Activated T-cell treated with anti-CD3 and anti-CD28 coated beads, Interleukin-2, amount 50 U/mL, for 4 hours (primary cell): Measurements from ENCODE around the gene PRKG1. TPM values are rescaled to one million over a fixed set of nuclear protein-coding genes. Genes with fewer than 3 reads are reported as not detected.

Experiments used
- ATAC-seq, 2 donors: fragments of 200-7000 bp; cut with Tn5 transposase; one replicate each; pipeline ENCODE4 v1.10.0; 2021
- DNase-seq: peaks from one replicate; pipeline ENCODE4 v3.0.0-alpha.2; 2020
- H3K27me3 Mint-ChIP-seq: one replicate; pipeline ENCODE4 v1.8.0; 2021; ENCODE audit warnings: low read depth, mixed read lengths
- H3K36me3 Mint-ChIP-seq: one replicate; pipeline ENCODE4 v1.8.0; 2022; ENCODE audit warnings: mixed read lengths; ENCODE audit not compliant: insufficient read depth
- H3K4me1 Mint-ChIP-seq: one replicate; pipeline ENCODE4 v1.8.0; 2021; ENCODE audit warnings: low read depth, mixed read lengths
- H3K4me3 Mint-ChIP-seq: one replicate; pipeline ENCODE4 v1.8.0; 2021; ENCODE audit warnings: mild to moderate bottlenecking, moderate library complexity, mixed read lengths
- H3K9me3 Mint-ChIP-seq: one replicate; pipeline ENCODE4 v1.8.0; 2021; ENCODE audit warnings: mixed read lengths
- total RNA-seq, 3 donors: library from RNA; stranded (reverse); gene quantifications; one replicate each; pipeline ENCODE4 v1.2.1, GENCODE V29; 2021

PRKG1 gene
- under 1 TPM in 1 of 3 donors, not detected in 2; 0.08 TPM for total RNA-seq

DNA sequence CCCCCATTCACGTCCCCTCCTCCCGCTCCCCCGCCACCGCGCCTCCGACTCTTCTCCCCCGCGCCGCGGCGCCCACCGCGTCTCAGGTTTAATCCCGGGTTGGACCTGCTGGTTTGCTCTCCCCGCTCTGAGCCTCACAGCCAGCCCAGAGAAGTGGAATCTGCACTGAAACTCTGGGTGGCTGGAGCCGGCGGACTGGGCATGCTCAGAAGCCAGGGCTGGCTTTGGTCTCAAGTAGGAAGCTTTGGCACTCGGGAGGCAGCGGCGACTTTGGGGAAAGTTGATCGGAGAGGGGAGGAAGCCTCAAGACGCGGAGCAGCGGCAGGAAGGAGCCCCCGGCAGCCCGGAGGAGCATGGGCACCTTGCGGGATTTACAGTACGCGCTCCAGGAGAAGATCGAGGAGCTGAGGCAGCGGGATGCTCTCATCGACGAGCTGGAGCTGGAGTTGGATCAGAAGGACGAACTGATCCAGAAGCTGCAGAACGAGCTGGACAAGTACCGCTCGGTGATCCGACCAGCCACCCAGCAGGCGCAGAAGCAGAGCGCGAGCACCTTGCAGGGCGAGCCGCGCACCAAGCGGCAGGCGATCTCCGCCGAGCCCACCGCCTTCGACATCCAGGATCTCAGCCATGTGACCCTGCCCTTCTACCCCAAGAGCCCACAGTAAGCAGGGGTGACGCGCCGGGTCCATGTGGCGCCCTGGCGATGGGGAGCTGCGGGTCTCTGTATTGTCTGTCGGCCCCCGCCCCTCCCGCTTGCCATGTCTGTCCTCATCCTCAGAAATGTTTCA lies at the start of gene PRKG1:
Gene PRKG1, plus strand, starts transcription at position 250 of the 791 bp plus-strand sequence.
- peaks cover 13% of the 10 kb centered on the region for H3K4me1 Mint-ChIP-seq
- no peaks in the 10 kb centered on the region for H3K9me3 Mint-ChIP-seq
- H3K4me3 Mint-ChIP-seq, result peak within 1 kb of the TSS; percentile 72
- ATAC-seq, result peak; percentile 48 to 55
- peaks cover 47% of the 10 kb centered on the region for H3K27me3 Mint-ChIP-seq
- H3K36me3 Mint-ChIP-seq, result no peaks in the 10 kb centered on the region
- DNase-seq, result no peak

GRCh38 chr10:51028420-51028819 lies 45.9 kb upstream of the PRKG1 start:
- no peaks in the 10 kb centered on the region for H3K9me3 Mint-ChIP-seq
- H3K27me3 Mint-ChIP-seq, result no peaks in the 10 kb centered on the region
- no peaks in the 10 kb centered on the region for H3K36me3 Mint-ChIP-seq
- no peaks in the 10 kb centered on the region for H3K4me1 Mint-ChIP-seq
- ATAC-seq, result no peak
- H3K4me3 Mint-ChIP-seq, result no peak overlapping the region
- DNase-seq, result no peak

DNA sequence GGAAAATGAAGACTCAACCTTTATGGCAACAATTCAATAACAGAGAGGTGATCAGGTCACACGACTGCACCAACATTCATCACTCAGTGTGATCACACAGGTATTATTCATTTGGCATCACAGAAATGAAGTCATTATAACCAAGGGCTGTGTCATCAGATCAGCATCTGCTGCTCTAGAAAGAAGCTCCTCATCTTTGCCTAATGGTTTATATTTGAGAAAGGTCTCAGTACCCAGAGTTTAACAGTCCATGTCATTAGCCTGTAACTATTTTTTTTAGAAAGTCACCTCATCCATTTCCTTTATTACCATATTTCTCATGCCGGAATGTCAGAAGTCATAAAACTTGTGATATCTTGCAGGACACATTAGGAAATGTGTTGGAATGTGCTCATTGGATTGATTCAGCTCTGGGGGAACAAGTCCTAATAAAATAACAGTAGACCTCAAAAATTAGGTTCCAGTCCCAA lies 45.1 kb upstream of the PRKG1 start:
- no peak for DNase-seq
- no peaks in the 10 kb centered on the region for H3K4me1 Mint-ChIP-seq
- ATAC-seq, result no peak
- H3K27me3 Mint-ChIP-seq, result no peaks in the 10 kb centered on the region
- H3K9me3 Mint-ChIP-seq, result no peaks in the 10 kb centered on the region
- H3K36me3 Mint-ChIP-seq, result no peaks in the 10 kb centered on the region
- H3K4me3 Mint-ChIP-seq, result no peak overlapping the region

- ATAC-seq (no peak), DNase-seq (no peak)
- no peaks in the 10 kb centered on the region for H3K36me3 Mint-ChIP-seq
- no peak overlapping the region for H3K4me3 Mint-ChIP-seq
- H3K9me3 Mint-ChIP-seq, result no peaks in the 10 kb centered on the region
- no peaks in the 10 kb centered on the region for H3K4me1 Mint-ChIP-seq
- no peaks in the 10 kb centered on the region for H3K27me3 Mint-ChIP-seq
Measured at GRCh38 chr10:51030480-51030879, 43.8 kb upstream of the PRKG1 start.

- DNase-seq (no peak), ATAC-seq (no peak)
- no peaks in the 10 kb centered on the region for H3K27me3 Mint-ChIP-seq
- no peak overlapping the region for H3K4me3 Mint-ChIP-seq
- no peaks in the 10 kb centered on the region for H3K9me3 Mint-ChIP-seq
- H3K4me1 Mint-ChIP-seq, result no peaks in the 10 kb centered on the region
- H3K36me3 Mint-ChIP-seq, result no peaks in the 10 kb centered on the region
Measured at GRCh38 chr10:51031950-51032349, 42.3 kb upstream of the PRKG1 start.

DNA sequence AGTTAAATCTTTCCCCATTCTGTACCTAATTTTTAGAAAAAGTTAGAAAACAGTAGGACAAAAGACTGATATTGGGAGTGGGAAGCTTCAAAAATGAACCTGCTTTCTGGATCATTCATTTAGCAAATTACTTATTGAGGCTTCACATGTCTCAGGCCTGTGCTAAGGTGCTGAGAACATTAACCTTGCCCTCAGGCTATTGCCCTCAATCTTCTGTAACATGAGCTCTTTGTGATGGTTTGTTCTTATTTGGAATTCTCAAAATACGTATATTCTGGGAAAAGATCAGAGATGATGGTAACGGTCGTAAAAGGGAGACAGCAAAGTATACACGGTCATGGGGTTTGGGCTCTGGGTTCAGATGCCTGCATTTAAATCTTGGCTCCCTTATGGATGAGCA lies 39.5 kb upstream of the PRKG1 start:
- no peak overlapping the region for H3K4me3 Mint-ChIP-seq
- ATAC-seq, result no peak
- DNase-seq, result no peak
- H3K4me1 Mint-ChIP-seq, result no peaks in the 10 kb centered on the region
- H3K36me3 Mint-ChIP-seq, result no peaks in the 10 kb centered on the region
- H3K27me3 Mint-ChIP-seq, result no peaks in the 10 kb centered on the region
- no peaks in the 10 kb centered on the region for H3K9me3 Mint-ChIP-seq

GRCh38 chr10:51035344-51035743 lies 38.9 kb upstream of the PRKG1 start:
- ATAC-seq (no peak), DNase-seq (no peak)
- no peak overlapping the region for H3K4me3 Mint-ChIP-seq
- H3K9me3 Mint-ChIP-seq, result no peaks in the 10 kb centered on the region
- no peaks in the 10 kb centered on the region for H3K4me1 Mint-ChIP-seq
- no peaks in the 10 kb centered on the region for H3K36me3 Mint-ChIP-seq
- H3K27me3 Mint-ChIP-seq, result no peaks in the 10 kb centered on the region

DNA sequence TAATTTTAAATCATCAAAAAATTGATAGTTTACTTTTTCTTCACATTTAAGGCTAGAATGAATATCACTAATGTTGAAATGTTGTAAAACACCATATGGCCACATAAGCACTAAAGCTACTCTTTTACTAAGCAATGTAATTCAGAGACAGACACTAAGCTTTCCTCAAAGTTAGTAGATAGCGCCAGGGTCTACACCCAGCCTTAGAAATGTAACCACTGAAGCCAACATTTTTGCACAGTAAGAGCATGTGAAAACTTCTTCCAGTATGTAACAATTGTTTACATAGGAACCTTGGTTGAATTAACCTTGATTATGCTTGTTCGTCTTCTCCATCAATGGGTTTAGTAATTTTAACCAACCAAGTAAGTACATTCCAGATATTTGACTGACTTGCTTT lies 28.4 kb upstream of the PRKG1 start:
- ATAC-seq (no peak), DNase-seq (no peak)
- Mint-ChIP-seq H3K27me3 (no peaks in the 10 kb centered on the region), H3K4me1 (no peaks in the 10 kb centered on the region), H3K36me3 (no peaks in the 10 kb centered on the region), H3K4me3 (no peak overlapping the region), H3K9me3 (no peaks in the 10 kb centered on the region)

DNA sequence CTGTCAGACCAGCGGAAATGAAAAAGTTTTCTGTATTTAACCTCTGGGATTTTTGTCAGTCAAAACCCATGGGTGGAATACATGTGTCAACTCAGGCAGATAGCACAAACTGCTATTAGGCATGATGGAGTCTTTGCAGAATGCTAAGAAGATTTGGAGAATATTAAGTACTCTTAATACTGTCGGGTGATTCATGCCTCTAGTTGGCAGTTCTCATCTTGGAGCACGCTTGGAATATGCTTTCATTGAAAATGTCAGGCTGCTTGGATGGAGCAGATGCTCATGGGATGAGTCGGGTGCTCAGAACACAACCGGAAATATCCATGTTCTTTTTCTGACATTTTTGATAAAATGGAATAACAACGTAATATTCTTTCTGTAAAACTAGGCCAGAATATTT lies 27.6 kb upstream of the PRKG1 start:
- Mint-ChIP-seq H3K9me3 (no peaks in the 10 kb centered on the region), H3K27me3 (no peaks in the 10 kb centered on the region), H3K4me1 (no peaks in the 10 kb centered on the region), H3K36me3 (no peaks in the 10 kb centered on the region), H3K4me3 (no peak overlapping the region)
- no peak for DNase-seq
- ATAC-seq, result no peak

DNA sequence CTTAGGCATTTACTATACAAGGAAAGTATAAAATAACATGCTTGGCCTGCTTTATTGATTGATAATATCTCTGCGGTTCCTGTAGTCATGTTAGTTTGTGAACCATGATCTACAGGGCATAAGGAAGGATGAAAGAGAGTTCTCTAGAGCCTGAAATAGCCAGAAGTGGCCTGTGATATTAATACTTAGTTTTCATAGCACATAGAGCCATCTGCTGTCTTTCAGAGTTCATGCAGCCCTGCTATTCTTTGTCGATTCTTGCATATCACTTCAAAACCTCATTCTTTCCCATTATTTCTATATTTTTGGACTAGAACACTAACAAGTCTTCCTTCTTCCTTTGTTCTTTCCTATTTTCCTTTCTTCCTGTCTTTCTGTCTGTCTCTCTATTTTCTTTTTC lies 26.4 kb upstream of the PRKG1 start:
- Mint-ChIP-seq H3K4me3 (no peak overlapping the region), H3K4me1 (no peaks in the 10 kb centered on the region), H3K9me3 (no peaks in the 10 kb centered on the region), H3K27me3 (no peaks in the 10 kb centered on the region), H3K36me3 (no peaks in the 10 kb centered on the region)
- DNase-seq (no peak), ATAC-seq (no peak)

DNA sequence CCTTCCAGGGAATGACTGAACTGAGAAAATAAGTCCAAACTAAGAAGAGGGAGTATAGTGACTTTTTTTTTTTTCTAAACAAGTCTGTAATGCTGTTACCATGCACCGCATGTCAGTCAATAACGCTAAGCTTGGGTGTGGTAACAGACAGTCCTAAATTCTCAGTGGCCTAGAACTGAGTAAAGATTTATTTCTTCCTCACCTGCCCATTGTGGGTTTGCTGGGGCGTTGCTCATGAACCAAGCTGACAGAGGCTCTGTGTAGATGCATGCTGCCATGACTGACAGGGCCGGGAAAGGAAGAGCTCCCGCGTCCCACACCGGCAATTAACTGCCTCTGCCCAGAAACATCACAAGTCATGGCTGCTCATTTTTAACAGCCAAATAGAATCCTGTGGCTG lies 25.5 kb upstream of the PRKG1 start:
- H3K9me3 Mint-ChIP-seq, result no peaks in the 10 kb centered on the region
- no peak overlapping the region for H3K4me3 Mint-ChIP-seq
- no peak for ATAC-seq
- no peak for DNase-seq
- H3K36me3 Mint-ChIP-seq, result no peaks in the 10 kb centered on the region
- H3K4me1 Mint-ChIP-seq, result no peaks in the 10 kb centered on the region
- H3K27me3 Mint-ChIP-seq, result no peaks in the 10 kb centered on the region

GRCh38 chr10:51052163-51052562 lies 22.1 kb upstream of the PRKG1 start:
- H3K27me3 Mint-ChIP-seq, result peaks cover 2% of the 10 kb centered on the region
- H3K4me1 Mint-ChIP-seq, result no peaks in the 10 kb centered on the region
- no peaks in the 10 kb centered on the region for H3K9me3 Mint-ChIP-seq
- DNase-seq, result no peak
- H3K4me3 Mint-ChIP-seq, result no peak overlapping the region
- no peak for ATAC-seq
- no peaks in the 10 kb centered on the region for H3K36me3 Mint-ChIP-seq

DNA sequence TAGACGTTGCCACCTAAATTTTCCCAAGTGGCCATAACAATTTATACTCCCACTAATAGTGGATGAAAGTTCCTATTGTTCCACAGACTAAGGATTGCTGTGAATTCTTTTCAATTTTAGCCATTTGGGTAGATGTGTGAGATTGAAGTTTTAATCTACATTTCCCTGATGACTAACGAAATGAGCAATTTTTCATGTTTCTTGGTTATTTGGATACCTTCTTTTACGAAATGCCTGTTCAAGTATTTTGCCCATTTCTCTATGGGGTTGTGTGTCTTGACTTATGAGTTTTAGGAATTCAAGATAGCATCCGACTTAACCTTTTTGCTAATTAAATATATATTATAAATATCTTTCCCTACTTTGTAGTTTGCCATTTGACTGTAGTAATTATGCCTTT lies 16.4 kb upstream of the PRKG1 start:
- Mint-ChIP-seq H3K27me3 (peaks cover 2% of the 10 kb centered on the region), H3K9me3 (peaks cover 7% of the 10 kb centered on the region), H3K4me3 (no peak overlapping the region), H3K36me3 (no peaks in the 10 kb centered on the region), H3K4me1 (no peaks in the 10 kb centered on the region)
- ATAC-seq (no peak), DNase-seq (no peak)

DNA sequence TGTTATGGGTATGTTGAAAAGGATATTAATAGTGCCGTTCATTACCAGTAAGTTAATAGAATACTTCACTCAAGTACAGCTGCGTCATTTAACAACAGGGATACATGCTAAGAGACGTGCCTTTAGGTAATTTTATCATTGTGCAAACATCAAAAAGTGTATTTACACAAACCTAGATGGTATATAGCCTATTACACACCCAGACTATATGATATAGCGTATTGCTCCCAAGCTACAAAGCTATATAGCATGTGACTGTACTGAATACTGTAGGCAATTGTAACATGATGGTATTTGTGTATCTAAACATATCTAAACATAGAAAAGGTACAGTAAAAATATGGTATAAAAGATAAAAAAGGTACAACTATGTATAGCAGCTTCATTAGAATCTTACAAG lies 11.1 kb upstream of the PRKG1 start:
- H3K27me3 Mint-ChIP-seq, result no peaks in the 10 kb centered on the region
- H3K4me1 Mint-ChIP-seq, result no peaks in the 10 kb centered on the region
- no peak overlapping the region for H3K4me3 Mint-ChIP-seq
- peaks cover 6% of the 10 kb centered on the region for H3K9me3 Mint-ChIP-seq
- DNase-seq, result no peak
- H3K36me3 Mint-ChIP-seq, result no peaks in the 10 kb centered on the region
- ATAC-seq, result no peak

GRCh38 chr10:51063659-51064535 lies 10.4 kb upstream of the PRKG1 start:
- ATAC-seq (no peak), DNase-seq (no peak)
- Mint-ChIP-seq H3K9me3 (no peaks in the 10 kb centered on the region), H3K36me3 (no peaks in the 10 kb centered on the region), H3K4me3 (no peak overlapping the region), H3K27me3 (no peaks in the 10 kb centered on the region), H3K4me1 (no peaks in the 10 kb centered on the region)
